LNCaP clone FGC (cell line): ENCODE results near the gene DKKL1.

Experiments
- DNase-seq: peaks from one replicate; pipeline ENCODE4 v3.0.0-alpha.2; 2011; ENCODE audit warnings: low read depth
- H3K4me3 ChIP-seq: 2 replicates; pipeline ENCODE4 v1.5.1; 2011; ENCODE audit warnings: mild to moderate bottlenecking, low read depth, low read length, control low read depth
- TF ChIP-seq, protein P1 (sequence below): IDR thresholded peaks from 2 replicates; pipeline ENCODE4 v1.5.1; 2012; ENCODE audit warnings: mild to moderate bottlenecking; ENCODE audit not compliant: control insufficient read depth, insufficient read depth; ENCODE audit errors: extremely low read depth

Gene DKKL1

DNA sequence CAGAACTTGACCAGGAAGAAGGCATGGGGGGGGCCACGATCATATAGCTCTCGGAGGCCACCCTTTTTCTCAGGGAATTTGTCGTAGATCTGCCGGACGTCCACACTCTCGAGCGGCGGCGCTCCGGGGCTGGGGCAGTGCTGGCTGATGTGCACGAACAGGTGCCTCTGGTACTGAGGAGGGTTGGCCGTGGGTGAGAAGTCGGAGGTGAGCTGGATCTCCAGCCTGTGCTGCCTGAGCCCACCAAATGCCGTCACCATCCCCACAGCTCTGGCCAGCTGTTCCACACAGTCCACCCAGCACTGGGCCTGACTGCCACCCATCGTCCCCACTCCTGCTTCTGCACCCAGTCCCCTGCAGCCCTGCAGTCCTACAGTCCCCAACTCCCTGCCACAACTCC is 16.5 kb upstream of the DKKL1 start:
- DNase-seq = no peak
- TF ChIP-seq, protein P1, sequence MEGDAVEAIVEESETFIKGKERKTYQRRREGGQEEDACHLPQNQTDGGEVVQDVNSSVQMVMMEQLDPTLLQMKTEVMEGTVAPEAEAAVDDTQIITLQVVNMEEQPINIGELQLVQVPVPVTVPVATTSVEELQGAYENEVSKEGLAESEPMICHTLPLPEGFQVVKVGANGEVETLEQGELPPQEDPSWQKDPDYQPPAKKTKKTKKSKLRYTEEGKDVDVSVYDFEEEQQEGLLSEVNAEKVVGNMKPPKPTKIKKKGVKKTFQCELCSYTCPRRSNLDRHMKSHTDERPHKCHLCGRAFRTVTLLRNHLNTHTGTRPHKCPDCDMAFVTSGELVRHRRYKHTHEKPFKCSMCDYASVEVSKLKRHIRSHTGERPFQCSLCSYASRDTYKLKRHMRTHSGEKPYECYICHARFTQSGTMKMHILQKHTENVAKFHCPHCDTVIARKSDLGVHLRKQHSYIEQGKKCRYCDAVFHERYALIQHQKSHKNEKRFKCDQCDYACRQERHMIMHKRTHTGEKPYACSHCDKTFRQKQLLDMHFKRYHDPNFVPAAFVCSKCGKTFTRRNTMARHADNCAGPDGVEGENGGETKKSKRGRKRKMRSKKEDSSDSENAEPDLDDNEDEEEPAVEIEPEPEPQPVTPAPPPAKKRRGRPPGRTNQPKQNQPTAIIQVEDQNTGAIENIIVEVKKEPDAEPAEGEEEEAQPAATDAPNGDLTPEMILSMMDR = no peak

DNA sequence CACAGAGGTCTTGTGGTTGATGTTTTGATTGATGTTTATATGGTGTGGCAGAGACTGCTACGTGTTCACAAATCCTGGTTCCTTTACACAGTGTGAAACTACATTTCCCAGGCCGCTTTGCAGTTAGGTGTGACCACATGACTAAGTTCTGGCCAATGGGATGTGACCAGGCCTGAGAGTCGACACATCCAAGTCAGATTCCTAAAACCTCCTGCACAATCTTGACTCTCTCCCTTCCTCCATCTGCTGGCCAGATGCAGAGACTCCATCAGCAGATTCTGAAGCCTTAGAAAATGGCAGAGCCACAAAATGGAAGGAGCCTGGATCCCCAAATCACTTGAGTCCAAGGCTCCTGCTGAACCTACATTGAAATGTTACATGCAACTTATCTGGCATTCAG is 15.8 kb upstream of the DKKL1 start:
- DNase-seq = no peak
- TF ChIP-seq, protein P1 = no peak
- no peak overlapping the region for H3K4me3 ChIP-seq

More for the DNA sequence above, 16.5 kb upstream of the DKKL1 start:
- H3K4me3 ChIP-seq = no peak overlapping the region

DNA sequence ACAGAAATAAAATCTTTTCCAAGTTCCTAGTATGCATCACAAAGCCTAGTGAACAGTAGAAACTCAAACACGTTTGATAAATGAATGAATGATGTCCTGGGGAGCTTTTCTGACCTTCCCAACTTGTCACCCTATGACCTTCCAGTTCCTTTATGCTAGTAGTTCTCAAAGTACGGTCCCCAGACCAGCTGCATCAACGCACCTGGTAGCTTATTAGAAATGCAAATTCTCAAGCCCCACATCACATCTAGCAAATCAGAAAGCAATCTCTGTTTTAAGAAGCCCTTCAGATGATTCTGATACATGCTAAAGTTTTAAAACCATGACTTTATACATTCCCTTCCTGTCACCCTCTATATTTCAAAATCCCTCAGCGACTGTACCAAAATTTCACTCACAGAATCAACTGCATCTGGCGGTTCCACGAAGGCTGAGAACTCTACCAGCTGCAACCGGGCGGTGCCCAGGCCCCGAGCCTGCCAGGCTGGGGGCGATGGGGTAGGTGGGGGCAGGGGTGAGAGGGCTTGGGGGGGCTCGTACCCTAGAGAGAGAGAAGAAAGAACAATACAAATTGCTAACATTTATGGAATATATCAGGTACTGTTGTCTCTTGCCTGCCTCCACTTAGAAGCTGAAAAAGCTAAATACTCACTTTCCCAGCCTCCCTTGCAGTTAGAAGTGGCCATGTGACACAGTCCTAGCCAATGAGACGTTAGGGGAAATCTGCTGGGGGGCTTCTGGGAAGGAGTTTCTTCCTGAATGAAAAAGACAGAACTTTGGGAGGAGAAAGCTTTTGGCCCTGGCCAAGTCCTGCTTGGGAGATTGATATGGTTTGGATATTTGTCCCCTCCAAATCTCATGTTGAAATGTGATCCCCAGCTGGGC is 15.1 kb upstream of the DKKL1 start:
- no peak overlapping the region for H3K4me3 ChIP-seq
- TF ChIP-seq, protein P1 = no peak
- DNase-seq = no peak

DNA sequence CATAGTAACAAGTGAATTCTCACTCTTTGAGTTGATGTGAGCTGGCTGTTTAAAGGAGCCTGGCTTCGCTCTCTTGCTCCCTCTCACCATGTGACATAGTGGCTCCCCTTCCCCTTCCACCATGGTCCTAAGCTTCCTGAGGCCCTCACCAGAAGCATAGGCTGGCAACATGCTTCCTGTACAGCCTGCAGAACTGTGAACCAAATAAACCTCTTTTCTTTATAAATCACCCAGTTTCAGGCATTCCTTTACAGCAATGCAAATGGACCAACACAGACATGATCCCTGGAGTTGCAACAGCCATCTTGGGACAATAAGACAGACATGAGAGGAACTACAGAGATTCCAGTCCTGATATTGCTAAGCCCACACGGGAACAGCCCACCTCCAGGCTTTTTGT is 14.1 kb upstream of the DKKL1 start:
- no peak for DNase-seq

DNA sequence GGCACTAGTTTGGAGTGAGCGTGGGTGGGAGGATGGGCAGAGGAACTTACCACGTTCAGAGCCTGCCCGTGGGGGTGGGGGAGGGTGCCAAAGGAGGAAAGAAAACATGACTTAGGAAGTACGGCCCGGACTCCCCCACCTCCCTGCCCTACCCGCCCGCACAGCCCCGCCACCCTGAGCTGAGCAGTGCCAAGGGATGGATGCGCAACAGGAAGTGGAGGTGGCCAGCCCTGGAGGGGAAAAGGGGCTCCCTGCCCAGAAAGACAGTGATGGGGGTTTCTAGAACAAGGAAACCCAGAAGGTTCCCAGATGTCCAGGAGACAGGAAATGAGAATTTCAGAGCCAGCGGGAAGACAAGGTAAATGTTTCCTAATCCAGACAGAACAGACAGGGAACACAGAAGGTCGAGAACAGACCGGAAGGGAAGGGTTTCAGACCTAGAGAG is 7.7 kb upstream of the DKKL1 start:
- TF ChIP-seq, protein P1 = no peak
- H3K4me3 ChIP-seq = no peak overlapping the region
- DNase-seq = no peak

More for the DNA sequence above, 14.1 kb upstream of the DKKL1 start:
- TF ChIP-seq, protein P1 = no peak
- no peak overlapping the region for H3K4me3 ChIP-seq

DNA sequence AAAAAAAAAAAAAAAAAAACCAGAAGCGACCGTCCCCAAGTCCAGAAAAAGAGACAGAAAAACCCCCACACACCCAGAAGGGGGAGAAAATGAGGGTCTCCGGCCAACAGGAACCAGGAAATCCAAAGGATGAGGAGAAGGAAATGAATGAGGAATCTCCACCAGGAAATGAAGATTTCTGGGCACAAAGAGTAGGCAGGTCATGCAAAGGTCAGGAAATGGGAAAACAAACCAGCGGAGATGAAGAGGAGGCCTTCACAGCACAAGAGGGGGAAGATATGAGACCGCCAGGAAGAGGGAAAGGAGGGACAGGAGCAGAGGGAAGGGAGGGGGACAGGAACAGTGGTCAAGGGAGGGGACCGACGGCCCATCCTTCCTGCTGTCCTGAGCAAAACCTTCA is 7.3 kb upstream of the DKKL1 start:
- no peak for DNase-seq
- TF ChIP-seq, protein P1 = no peak
- no peak overlapping the region for H3K4me3 ChIP-seq
